GM12878 (cell line): ENCODE results near the gene PCSK6. TPM values are rescaled to one million over a fixed set of nuclear protein-coding genes. Genes with fewer than 3 reads are reported as not detected.

Source experiments
- ATAC-seq: fragments of 200-7000 bp; cut with Tn5 transposase; 3 replicates; pipeline ENCODE4 v1.9.1; 2020; ENCODE audit warnings: mild to moderate bottlenecking, moderate library complexity
- BruUV-seq: library from RNA; stranded (reverse); fragments of 400-500 nt; replicated peaks from 2 replicates; lab custom pipeline; 2021; lab: Mats Ljungman, UMichigan
- CTCF ChIA-PET: fragments of 300-600 bp; sonication (Branson Sonifier 250); formaldehyde crosslinking; extraction: SDS; loops from one replicate; lab custom pipeline; 2021; ENCODE audit warnings: inconsistent platforms; lab: Yijun Ruan, JAX
- POLR2A ChIA-PET: fragments of 350-600 bp; formaldehyde crosslinking; extraction: SDS; loops from one replicate; lab custom pipeline; 2021; ENCODE audit warnings: inconsistent platforms; lab: Charles Lee
- RAD21 ChIA-PET: fragments of 300-600 bp; sonication (Branson Sonifier 250); formaldehyde crosslinking; loops from one replicate; lab custom pipeline; 2023; ENCODE audit warnings: antibody characterized with exemption; ENCODE audit not compliant: unreplicated experiment; lab: Charles Lee
- SMC1A ChIA-PET: fragments of 300-600 bp; sonication (Branson Sonifier 250); formaldehyde crosslinking; loops from one replicate; lab custom pipeline; 2023; ENCODE audit not compliant: unreplicated experiment, uncharacterized antibody; lab: Charles Lee
- DNase-seq: peaks from one replicate; pipeline ENCODE4 v3.0.0-alpha.2; 2011; ENCODE audit warnings: low read depth, low spot score
- FAIRE-seq: peaks from 3 replicates; lab custom pipeline; 2011; peaks lifted over from hg19 to GRCh38; lab: Jason Lieb, UNC
- H2AFZ ChIP-seq: 2 replicates; pipeline ENCODE4 v1.6.0; 2011; ENCODE audit warnings: low read depth, low read length, control low read depth; ENCODE audit not compliant: control insufficient read depth
- H3K27ac ChIP-seq: 2 replicates; pipeline ENCODE4 v1.5.1; 2011; ENCODE audit warnings: control low read depth; ENCODE audit not compliant: control insufficient read depth, insufficient read depth
- H3K27me3 ChIP-seq, 2 experiments: replicated peaks in 1 of 2; 2 replicates each; pipeline versions ENCODE4 v1.6.0 to v1.6.1; 2011; ENCODE audit warnings: low read length in 1 of 2; ENCODE audit not compliant: control insufficient read depth in 2 of 2, insufficient read depth in 2 of 2
- H3K36me3 ChIP-seq, 2 experiments: 2 replicates each; pipeline ENCODE4 v1.5.1; 2011; ENCODE audit warnings: low read length in 1 of 2; ENCODE audit not compliant: control insufficient read depth in 2 of 2, insufficient read depth in 2 of 2
- H3K4me1 ChIP-seq: 2 replicates; pipeline ENCODE4 v1.6.1; 2011; ENCODE audit warnings: mild to moderate bottlenecking, low read length, moderate library complexity, mixed read lengths; ENCODE audit not compliant: control insufficient read depth, insufficient read depth
- H3K4me2 ChIP-seq: 2 replicates; pipeline ENCODE4 v1.6.0; 2011; ENCODE audit warnings: control low read depth; ENCODE audit not compliant: control insufficient read depth, insufficient read depth
- H3K4me3 ChIP-seq: fragments of 200-600 bp; sonication (generic); 2 replicates; pipeline ENCODE4 v1.5.1; 2016
- H3K79me2 ChIP-seq: 2 replicates; pipeline ENCODE4 v1.6.0; 2011; ENCODE audit warnings: low read length; ENCODE audit not compliant: control insufficient read depth, insufficient read depth
- H3K9ac ChIP-seq: 2 replicates; pipeline ENCODE4 v1.8.0; 2011; ENCODE audit warnings: low read length, control low read depth, mixed read lengths; ENCODE audit not compliant: control insufficient read depth, insufficient read depth
- H3K9me3 ChIP-seq: replicated peaks from 3 replicates; pipeline ENCODE4 v1.5.1; 2011; ENCODE audit warnings: mild to moderate bottlenecking, low read length; ENCODE audit not compliant: control insufficient read depth, insufficient read depth
- H4K20me1 ChIP-seq: 2 replicates; pipeline ENCODE4 v1.6.0; 2011; ENCODE audit not compliant: control insufficient read depth, insufficient read depth
- ASH2L ChIP-seq: fragments of 300-600, 200-600 bp; sonication (generic); IDR thresholded peaks from 2 replicates; pipeline ENCODE4 v1.6.1; 2017; ENCODE audit warnings: low read depth, mild to moderate bottlenecking, borderline replicate concordance
- DPF2 ChIP-seq: fragments of 450-650 bp; IDR thresholded peaks from 2 replicates; pipeline ENCODE4 v1.6.1; 2017; ENCODE audit warnings: mild to moderate bottlenecking
- LARP7 ChIP-seq: fragments of 450-650 bp; IDR thresholded peaks from 2 replicates; pipeline ENCODE4 v1.6.1; 2017; ENCODE audit warnings: mild to moderate bottlenecking
- MYC ChIP-seq: IDR thresholded peaks from 2 replicates; pipeline ENCODE4 v1.6.1; 2011; ENCODE audit warnings: mild to moderate bottlenecking, low read length, moderate library complexity, inconsistent platforms; ENCODE audit not compliant: insufficient read depth, insufficient replicate concordance, insufficient read length, severe bottlenecking
- POLR2A ChIP-seq: IDR thresholded peaks from 2 replicates; pipeline ENCODE4 v1.6.1; 2011; ENCODE audit warnings: low read depth, mild to moderate bottlenecking, low read length
- WGBS: methylation state at CpG from one replicate; pipeline ENCODE4 v1.1.6; 2016; ENCODE audit warnings: low lambda C conversion rate; ENCODE audit not compliant: insufficient replicate concordance, insufficient coverage; ENCODE audit errors: missing lambda C conversion rate; 5-methylcytosine and 5-hydroxymethylcytosine counted together
- in situ Hi-C: fragments of 300-500 bp; cut with MboI; formaldehyde crosslinking; loops from 9 replicates; pipeline ENCODE4 v1.14.3; 2018; ENCODE audit warnings: mixed read lengths
- intact Hi-C: fragments of 100-400 bp; cut with micrococcal nuclease; formaldehyde crosslinking; loops from one replicate; pipeline ENCODE4 v1.14.2; 2022; ENCODE audit not compliant: unreplicated experiment
- polyA plus RNA-seq, 11 experiments: library from polyadenylated mRNA; depleted of rRNA in 4 of 11; unstranded in 6 of 11; stranded (reverse) in 5 of 11; fragments of >200 nt; fragmentation: Nextera tagmentation in 4 of 11; fragmentation: Illumina TruSeq in 1 of 11; extraction: Ambion mirVana in 4 of 11; extraction: Trizol in 1 of 11; gene quantifications; 1 replicate in 1 of 11; 2 replicates in 10 of 11; pipeline versions ENCODE4 v1.2.1 to v1.2.3, GENCODE V29; 2011 to 2016; ENCODE audit warnings: inconsistent platforms in 2 of 11, missing spikeins in 2 of 11, low read depth in 1 of 11
- total RNA-seq, 4 experiments: library from RNA; depleted of rRNA in 3 of 4; stranded (reverse); fragments of >200 nt in 3 of 4; fragmentation: Illumina TruSeq in 1 of 4; extraction: Trizol in 1 of 4; gene quantifications; 2 replicates each; pipeline versions ENCODE4 v1.2.1 to v1.2.3, GENCODE V29; 2013 to 2021

The PCSK6 gene
- total and polyA plus RNA-seq, 10 of the 15 experiments (the other 5 are each of a cell fraction or from before 2014, with no cell fraction given) = 0.19 to 0.67 (median 0.25) TPM; not detected in 4

DNA sequence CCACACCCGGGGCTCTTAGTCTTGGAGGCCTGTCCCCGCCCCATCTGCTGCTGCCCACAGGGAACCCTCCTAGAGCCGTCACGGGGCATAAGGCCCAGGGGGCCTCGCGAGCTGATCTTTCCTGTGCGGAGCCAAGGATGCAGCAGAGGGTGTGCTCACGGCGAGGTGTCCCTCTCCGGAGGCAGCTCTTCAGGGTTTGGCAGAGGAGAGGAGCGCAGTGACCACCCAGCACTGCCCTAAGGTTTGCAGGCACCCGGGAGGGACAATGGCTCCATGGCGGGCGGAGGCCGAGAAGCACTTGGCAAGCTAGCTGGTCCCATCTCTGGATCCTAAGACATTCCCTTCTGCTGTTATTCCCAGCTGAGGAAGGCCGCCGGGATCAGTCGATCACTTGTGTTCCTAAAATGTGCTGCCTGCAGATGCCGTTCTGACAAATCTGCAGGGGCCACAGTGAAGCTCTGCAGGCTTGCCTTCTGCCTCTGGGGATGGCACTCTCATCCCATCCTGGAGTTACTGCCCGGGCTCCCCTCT is 47.4 kb upstream of the PCSK6 start:
- no peaks in the 10 kb centered on the region for H4K20me1 ChIP-seq
- SMC1A ChIA-PET = interaction anchor here (0.8 kb wide), 1 partner anchor 15 kb away, joined by 4 read pairs; no protein-coding TSS in a partner anchor
- no peak overlapping the region for H3K27ac ChIP-seq
- no peak for FAIRE-seq
- H2AFZ ChIP-seq = no peak overlapping the region
- no TSS peak for BruUV-seq
- ATAC-seq = no peak
- no peak overlapping the region for H3K4me3 ChIP-seq
- no peak overlapping the region for H3K4me2 ChIP-seq
- no peaks in the 10 kb centered on the region for H3K79me2 ChIP-seq
- in situ Hi-C loops (no loop called here), intact Hi-C loops (no loop called here)
- no peaks in the 10 kb centered on the region; a peak in 2 of 4 replicates for H3K27me3 ChIP-seq
- no peak for TF ChIP-seq ASH2L
- CTCF ChIA-PET = interaction anchor here (0.7 kb wide), 1 partner anchor 219 kb away, joined by 3 read pairs; no protein-coding TSS in a partner anchor
- no peaks in the 10 kb centered on the region for H3K9me3 ChIP-seq
- POLR2A ChIA-PET = no interaction called here
- H3K4me1 ChIP-seq = no peaks in the 10 kb centered on the region
- no peak overlapping the region for H3K9ac ChIP-seq
- RAD21 ChIA-PET = no interaction called here
- no peak for DNase-seq
- WGBS = 48% methylated on average over 20 of the region's 20 CpGs
- no peaks in the 10 kb centered on the region for H3K36me3 ChIP-seq

DNA sequence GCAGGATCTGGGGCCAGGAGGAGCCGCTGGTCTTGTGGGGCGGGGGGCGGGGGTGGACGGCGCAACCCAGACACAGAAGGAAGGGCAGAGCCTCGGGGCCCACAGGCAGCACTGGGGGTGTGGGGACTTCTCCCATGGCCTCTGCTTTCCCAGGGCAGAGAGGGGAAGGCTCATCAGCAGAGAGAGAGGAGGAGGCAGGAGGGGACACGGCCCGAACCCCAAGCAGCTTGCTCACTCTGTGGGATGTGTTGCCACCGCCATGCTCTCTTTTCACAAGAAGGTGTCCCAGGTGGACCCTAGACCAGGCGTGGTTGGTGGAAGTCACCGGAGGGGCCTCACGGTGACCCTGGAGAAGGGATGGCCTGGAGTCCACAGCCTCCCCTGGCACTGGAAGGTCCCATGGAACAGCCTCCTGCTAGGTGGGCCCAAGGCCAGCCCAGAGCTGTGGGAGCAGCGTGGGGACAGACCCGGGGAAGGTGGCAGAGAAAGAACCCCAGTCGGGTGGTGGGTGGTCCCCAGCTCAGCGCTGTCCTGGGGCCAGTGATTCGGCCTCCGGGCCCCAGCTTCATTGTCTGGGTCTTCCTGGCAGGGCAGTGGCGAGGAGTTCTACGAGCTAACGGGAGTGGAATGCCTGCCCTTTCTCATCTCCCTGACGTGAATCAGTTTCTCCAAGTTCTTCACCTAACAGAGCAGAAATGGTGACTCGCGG is 46.8 kb upstream of the PCSK6 start:
- Histone ChIP-seq H3K27ac (no peak overlapping the region), H3K4me3 (no peak overlapping the region), H2AFZ (no peak overlapping the region), H3K4me2 (no peak overlapping the region), H4K20me1 (no peaks in the 10 kb centered on the region), H3K27me3 (no peaks in the 10 kb centered on the region; a peak in 2 of 4 replicates), H3K9me3 (no peaks in the 10 kb centered on the region), H3K9ac (no peak overlapping the region), H3K36me3 (no peaks in the 10 kb centered on the region), H3K4me1 (no peaks in the 10 kb centered on the region), H3K79me2 (no peaks in the 10 kb centered on the region)
- FAIRE-seq = no peak
- TF ChIP-seq POLR2A (no peak), DPF2 (no peak), LARP7 (no peak), MYC (no peak)
- no peak for ATAC-seq
- intact Hi-C loops = no loop called here
- SMC1A ChIA-PET = no interaction called here
- POLR2A ChIA-PET = no interaction called here
- no TSS peak for BruUV-seq
- in situ Hi-C loops = no loop called here
- DNase-seq = no peak
- WGBS = 47% methylated on average over 23 of the region's 24 CpGs
- RAD21 ChIA-PET = no interaction called here
- CTCF ChIA-PET = no interaction called here
